HG03439 (cell line): ENCODE data around the gene CCDC141.
A peak's percentile ranks its signal among the peaks of the same experiment; 100 is the strongest.
"Not testable (repeated sequence)": the region's sequence is repeated elsewhere in the genome, so short reads cannot be mapped to it uniquely, and the experiment has no call there.

Experiments
- ATAC-seq: cut with Tn5 transposase; IDR thresholded peaks from one replicate; pipeline ENCODE4 v1.9.1; 2021; ENCODE audit warnings: mild to moderate bottlenecking, moderate library complexity; ENCODE audit not compliant: unreplicated experiment

The CCDC141 gene

GRCh38 chr2:179049546-179050311 is at the start of gene CCDC141:
Gene CCDC141, minus strand, starts transcription at chr2:179050137. Its CDS starts 196 bp downstream, at chr2:179049941.
- ATAC-seq = peak; percentile 77

- ATAC-seq = peak; percentile 37
These were observed 48.2 kb upstream of the CCDC141 start for GRCh38 chr2:179098080-179098689.

GRCh38 chr2:179097131-179097530 is 47.2 kb upstream of the CCDC141 start:
- ATAC-seq = no peak

GRCh38 chr2:179096090-179096489 is 46.2 kb upstream of the CCDC141 start:
- ATAC-seq = peak; percentile 94

- not testable (repeated sequence) for ATAC-seq
These were observed 43.0 kb upstream of the CCDC141 start for GRCh38 chr2:179092912-179093311.

- ATAC-seq = no peak
These were observed 32.8 kb upstream of the CCDC141 start for GRCh38 chr2:179082697-179083096.

- no peak for ATAC-seq
These were observed 32.0 kb upstream of the CCDC141 start for GRCh38 chr2:179081954-179082353.

- ATAC-seq = no peak
These were observed 22.6 kb upstream of the CCDC141 start for GRCh38 chr2:179072527-179072926.

GRCh38 chr2:179071810-179072355 is 21.9 kb upstream of the CCDC141 start:
- no peak for ATAC-seq

GRCh38 chr2:179070895-179071294 is 21.0 kb upstream of the CCDC141 start:
- no peak for ATAC-seq

- no peak for ATAC-seq
These were observed 19.7 kb upstream of the CCDC141 start for GRCh38 chr2:179069685-179070084.

- ATAC-seq = no peak
These were observed 19.2 kb upstream of the CCDC141 start for GRCh38 chr2:179068991-179069643.

- no peak for ATAC-seq
These were observed 9.2 kb upstream of the CCDC141 start for GRCh38 chr2:179059026-179059700.

GRCh38 chr2:179057737-179058136 is 7.8 kb upstream of the CCDC141 start:
- ATAC-seq = no peak

- ATAC-seq = not testable (repeated sequence)
These were observed 3.6 kb upstream of the CCDC141 start for GRCh38 chr2:179053568-179053967.

GRCh38 chr2:179051250-179051649 is 1.3 kb upstream of the CCDC141 start:
- ATAC-seq = no peak

GRCh38 chr2:179050755-179051154 is 818 bp upstream of the CCDC141 start:
- ATAC-seq = no peak

- peak; percentile 31 for ATAC-seq
These were observed 763 bp downstream of the CCDC141 start for GRCh38 chr2:179049203-179049545.

GRCh38 chr2:179048099-179048498 is 1.8 kb downstream of the CCDC141 start:
- ATAC-seq = no peak

- ATAC-seq = not testable (repeated sequence)
These were observed 4.3 kb downstream of the CCDC141 start for GRCh38 chr2:179045602-179046001.

GRCh38 chr2:179044500-179044899 is 5.4 kb downstream of the CCDC141 start:
- no peak for ATAC-seq
